Measurements from ENCODE around the gene COL5A2. TPM values are rescaled to one million over a fixed set of nuclear protein-coding genes. Genes with fewer than 3 reads are reported as not detected.

The COL5A2 gene
- polyA plus RNA-seq, 1 donor from 2014 or later = 3.6 TPM

DNA sequence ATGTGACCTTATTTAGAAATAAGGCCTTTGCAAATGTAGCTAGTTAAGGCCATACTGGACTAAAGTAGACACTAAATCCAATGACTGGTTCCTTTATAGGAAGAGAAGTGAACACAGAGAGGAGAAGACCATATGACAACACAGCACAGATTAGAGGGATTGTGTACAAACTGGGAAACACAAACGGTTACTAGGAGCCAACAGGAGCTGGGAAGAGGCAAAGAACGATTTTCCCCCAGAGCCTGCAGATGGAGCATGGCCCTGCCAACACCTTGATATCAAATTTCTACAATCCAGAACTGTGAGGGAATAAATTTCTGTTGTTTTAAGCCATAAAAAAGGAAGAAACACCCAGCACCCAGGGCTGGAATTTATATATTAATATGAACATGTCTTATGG is 38.7 kb upstream of the COL5A2 start:
- Histone ChIP-seq H3K36me3 (ENCODE audit: insufficient read depth, low read length) (no peaks in the 10 kb centered on the region), H3K79me2 (replicated peaks; ENCODE audit: insufficient read depth, low read length) (no peaks in the 10 kb centered on the region), H3K9me3 (ENCODE audit: low read length) (no peaks in the 10 kb centered on the region), H3K4me2 (ENCODE audit: low read length) (no peak overlapping the region), H3K4me3 (ENCODE audit: low read length) (no peak overlapping the region), H3K9ac (ENCODE audit: low read length) (no peak overlapping the region), H4K20me1 (ENCODE audit: insufficient read depth) (no peaks in the 10 kb centered on the region), H3K27me3 (ENCODE audit: insufficient read depth, low read depth, low read length) (no peaks in the 10 kb centered on the region), H2AFZ (ENCODE audit: low read depth, low read length) (no peak overlapping the region), H3K9me2 (ENCODE audit: insufficient read depth, low read length) (no peaks in the 10 kb centered on the region), H3F3A (ENCODE audit: insufficient read depth, low read length, poor library complexity, severe bottlenecking) (no peaks in the 10 kb centered on the region), H3K27ac (ENCODE audit: low read length) (no peak overlapping the region)
- TF ChIP-seq TAF1 (IDR thresholded peaks at IDR 0.05; ENCODE audit: low read depth) (no peak), RAD21 (conservative IDR thresholded peaks at IDR 0.05) (no peak), EP300 (conservative IDR thresholded peaks at IDR 0.05; ENCODE audit: poor library complexity, severe bottlenecking) (no peak)
- TF ChIP-seq, protein P1, sequence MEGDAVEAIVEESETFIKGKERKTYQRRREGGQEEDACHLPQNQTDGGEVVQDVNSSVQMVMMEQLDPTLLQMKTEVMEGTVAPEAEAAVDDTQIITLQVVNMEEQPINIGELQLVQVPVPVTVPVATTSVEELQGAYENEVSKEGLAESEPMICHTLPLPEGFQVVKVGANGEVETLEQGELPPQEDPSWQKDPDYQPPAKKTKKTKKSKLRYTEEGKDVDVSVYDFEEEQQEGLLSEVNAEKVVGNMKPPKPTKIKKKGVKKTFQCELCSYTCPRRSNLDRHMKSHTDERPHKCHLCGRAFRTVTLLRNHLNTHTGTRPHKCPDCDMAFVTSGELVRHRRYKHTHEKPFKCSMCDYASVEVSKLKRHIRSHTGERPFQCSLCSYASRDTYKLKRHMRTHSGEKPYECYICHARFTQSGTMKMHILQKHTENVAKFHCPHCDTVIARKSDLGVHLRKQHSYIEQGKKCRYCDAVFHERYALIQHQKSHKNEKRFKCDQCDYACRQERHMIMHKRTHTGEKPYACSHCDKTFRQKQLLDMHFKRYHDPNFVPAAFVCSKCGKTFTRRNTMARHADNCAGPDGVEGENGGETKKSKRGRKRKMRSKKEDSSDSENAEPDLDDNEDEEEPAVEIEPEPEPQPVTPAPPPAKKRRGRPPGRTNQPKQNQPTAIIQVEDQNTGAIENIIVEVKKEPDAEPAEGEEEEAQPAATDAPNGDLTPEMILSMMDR (IDR thresholded peaks at IDR 0.05; ENCODE audit: poor library complexity, severe bottlenecking) = no peak

DNA sequence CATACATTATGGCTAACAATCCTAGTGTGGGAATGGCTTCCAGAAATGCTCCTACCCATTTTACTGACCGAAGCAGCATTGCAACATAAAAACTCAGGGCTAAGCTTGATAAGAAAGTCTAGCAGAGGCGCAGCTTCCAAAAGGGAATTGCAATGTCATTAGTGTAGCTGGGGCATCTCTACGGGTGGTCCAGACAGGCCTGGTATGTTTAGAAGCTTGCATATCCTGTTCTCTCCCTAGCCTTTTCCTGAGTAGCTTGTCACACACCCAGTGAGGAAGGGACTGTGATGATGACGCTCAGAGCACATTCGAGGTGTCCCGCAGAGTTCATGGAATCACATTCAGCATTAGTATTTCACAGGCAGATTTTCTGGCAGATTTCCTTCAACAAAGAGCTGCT is 38.0 kb upstream of the COL5A2 start:
- Histone ChIP-seq H3K27ac (ENCODE audit: low read length) (no peak overlapping the region), H3K27me3 (ENCODE audit: insufficient read depth, low read depth, low read length) (no peaks in the 10 kb centered on the region), H3K79me2 (replicated peaks; ENCODE audit: insufficient read depth, low read length) (no peaks in the 10 kb centered on the region), H3K4me3 (ENCODE audit: low read length) (no peak overlapping the region), H3K9me3 (ENCODE audit: low read length) (no peaks in the 10 kb centered on the region), H3K4me2 (ENCODE audit: low read length) (no peak overlapping the region), H3F3A (ENCODE audit: insufficient read depth, low read length, poor library complexity, severe bottlenecking) (no peaks in the 10 kb centered on the region), H3K36me3 (ENCODE audit: insufficient read depth, low read length) (no peaks in the 10 kb centered on the region), H3K9me2 (ENCODE audit: insufficient read depth, low read length) (no peaks in the 10 kb centered on the region), H3K9ac (ENCODE audit: low read length) (no peak overlapping the region), H2AFZ (ENCODE audit: low read depth, low read length) (no peak overlapping the region), H4K20me1 (ENCODE audit: insufficient read depth) (no peaks in the 10 kb centered on the region)
- TF ChIP-seq MXI1 (conservative IDR thresholded peaks at IDR 0.05; ENCODE audit: poor library complexity, severe bottlenecking) (no peak), RAD21 (conservative IDR thresholded peaks at IDR 0.05) (no peak)
- TF ChIP-seq, protein P2, sequence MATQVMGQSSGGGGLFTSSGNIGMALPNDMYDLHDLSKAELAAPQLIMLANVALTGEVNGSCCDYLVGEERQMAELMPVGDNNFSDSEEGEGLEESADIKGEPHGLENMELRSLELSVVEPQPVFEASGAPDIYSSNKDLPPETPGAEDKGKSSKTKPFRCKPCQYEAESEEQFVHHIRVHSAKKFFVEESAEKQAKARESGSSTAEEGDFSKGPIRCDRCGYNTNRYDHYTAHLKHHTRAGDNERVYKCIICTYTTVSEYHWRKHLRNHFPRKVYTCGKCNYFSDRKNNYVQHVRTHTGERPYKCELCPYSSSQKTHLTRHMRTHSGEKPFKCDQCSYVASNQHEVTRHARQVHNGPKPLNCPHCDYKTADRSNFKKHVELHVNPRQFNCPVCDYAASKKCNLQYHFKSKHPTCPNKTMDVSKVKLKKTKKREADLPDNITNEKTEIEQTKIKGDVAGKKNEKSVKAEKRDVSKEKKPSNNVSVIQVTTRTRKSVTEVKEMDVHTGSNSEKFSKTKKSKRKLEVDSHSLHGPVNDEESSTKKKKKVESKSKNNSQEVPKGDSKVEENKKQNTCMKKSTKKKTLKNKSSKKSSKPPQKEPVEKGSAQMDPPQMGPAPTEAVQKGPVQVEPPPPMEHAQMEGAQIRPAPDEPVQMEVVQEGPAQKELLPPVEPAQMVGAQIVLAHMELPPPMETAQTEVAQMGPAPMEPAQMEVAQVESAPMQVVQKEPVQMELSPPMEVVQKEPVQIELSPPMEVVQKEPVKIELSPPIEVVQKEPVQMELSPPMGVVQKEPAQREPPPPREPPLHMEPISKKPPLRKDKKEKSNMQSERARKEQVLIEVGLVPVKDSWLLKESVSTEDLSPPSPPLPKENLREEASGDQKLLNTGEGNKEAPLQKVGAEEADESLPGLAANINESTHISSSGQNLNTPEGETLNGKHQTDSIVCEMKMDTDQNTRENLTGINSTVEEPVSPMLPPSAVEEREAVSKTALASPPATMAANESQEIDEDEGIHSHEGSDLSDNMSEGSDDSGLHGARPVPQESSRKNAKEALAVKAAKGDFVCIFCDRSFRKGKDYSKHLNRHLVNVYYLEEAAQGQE (IDR thresholded peaks at IDR 0.05; ENCODE audit: borderline replicate concordance) = no peak

DNA sequence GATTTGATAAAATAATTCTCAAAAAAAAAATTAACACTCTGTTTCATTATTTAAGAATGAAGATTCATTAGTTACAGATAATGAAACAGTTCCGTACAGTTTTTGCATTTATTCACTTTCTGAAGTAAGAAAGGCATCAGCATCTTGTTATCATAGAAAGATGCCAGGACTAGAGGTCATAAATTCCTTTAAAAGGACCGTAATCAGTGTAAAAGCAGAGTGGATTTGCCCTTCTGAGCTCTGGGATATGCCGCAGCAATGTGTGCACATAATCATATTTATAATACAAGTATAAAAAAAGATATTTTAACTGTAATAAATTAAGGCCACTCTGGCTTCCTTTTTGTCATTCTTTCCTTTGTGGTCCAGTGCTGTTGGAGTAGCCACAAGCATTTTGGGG is 37.5 kb upstream of the COL5A2 start:
- H3K36me3 ChIP-seq (ENCODE audit: insufficient read depth, low read length) = no peaks in the 10 kb centered on the region
- no peak overlapping the region for H3K4me2 ChIP-seq (ENCODE audit: low read length)
- no peaks in the 10 kb centered on the region for H3K9me3 ChIP-seq (ENCODE audit: low read length)
- no peaks in the 10 kb centered on the region for H3K27me3 ChIP-seq (ENCODE audit: insufficient read depth, low read depth, low read length)
- H3K27ac ChIP-seq (ENCODE audit: low read length) = no peak overlapping the region
- H3K79me2 ChIP-seq (replicated peaks; ENCODE audit: insufficient read depth, low read length) = no peaks in the 10 kb centered on the region
- H4K20me1 ChIP-seq (ENCODE audit: insufficient read depth) = no peaks in the 10 kb centered on the region
- no peaks in the 10 kb centered on the region for H3K9me2 ChIP-seq (ENCODE audit: insufficient read depth, low read length)
- TF ChIP-seq MXI1 (conservative IDR thresholded peaks at IDR 0.05; ENCODE audit: poor library complexity, severe bottlenecking) (no peak), POLR2AphosphoS5 (IDR thresholded peaks at IDR 0.05) (no peak), RAD21 (conservative IDR thresholded peaks at IDR 0.05) (no peak), EP300 (conservative IDR thresholded peaks at IDR 0.05; ENCODE audit: poor library complexity, severe bottlenecking) (no peak), SMC3 (conservative IDR thresholded peaks at IDR 0.05; ENCODE audit: poor library complexity) (no peak), EZH2 (IDR thresholded peaks at IDR 0.05; ENCODE audit: borderline replicate concordance, insufficient read depth, low read length, poor library complexity, severe bottlenecking) (no peak)
- TF ChIP-seq, protein P1 (IDR thresholded peaks at IDR 0.05; ENCODE audit: poor library complexity, severe bottlenecking) = no peak
- TF ChIP-seq, protein P2 (IDR thresholded peaks at IDR 0.05; ENCODE audit: borderline replicate concordance) = no peak
- H2AFZ ChIP-seq (ENCODE audit: low read depth, low read length) = no peak overlapping the region
- no peaks in the 10 kb centered on the region for H3F3A ChIP-seq (ENCODE audit: insufficient read depth, low read length, poor library complexity, severe bottlenecking)
- H3K4me3 ChIP-seq (ENCODE audit: low read length) = no peak overlapping the region
- H3K9ac ChIP-seq (ENCODE audit: low read length) = no peak overlapping the region
